Stomach (tissue), 9 donors: ENCODE results near the gene PRRG2. TPM values are rescaled to one million over a fixed set of nuclear protein-coding genes. Genes with fewer than 3 reads are reported as not detected.

Source experiments
- DNase-seq, 2 donors: peaks; one replicate each; pipeline versions ENCODE4 v3.0.0 to v3.0.0-alpha.2; 2013 to 2019
- H3K27ac ChIP-seq, 5 donors: fragments of 200-600 bp in 4 of 5; sonication (generic) in 4 of 5; one replicate each; pipeline ENCODE4 v1.5.1; 2013 to 2019; ENCODE audit warnings: mild to moderate bottlenecking in 1 of 5, moderate library complexity in 1 of 5
- H3K27me3 ChIP-seq, 3 donors: fragments of 200-600 bp; sonication (generic); one replicate each; pipeline ENCODE4 v1.5.1; 2017 to 2019; ENCODE audit warnings: mixed run types in 1 of 3
- H3K36me3 ChIP-seq, 4 donors: fragments of 200-600 bp; sonication (generic); 1 replicate in 3 of 4; 2 replicates in 1 of 4; pipeline ENCODE4 v1.5.1; 2016 to 2019
- H3K4me1 ChIP-seq, 4 donors: fragments of 200-600 bp; sonication (generic); one replicate each; pipeline ENCODE4 v1.5.1; 2016 to 2019
- H3K4me3 ChIP-seq, 4 donors: fragments of 200-600 bp; sonication (generic) in 3 of 4; one replicate each; pipeline ENCODE4 v1.5.1; 2016 to 2019; ENCODE audit warnings: mild to moderate bottlenecking in 1 of 4
- H3K9me3 ChIP-seq, 4 donors: fragments of 200-600 bp; sonication (generic); one replicate each; pipeline ENCODE4 v1.5.1; 2016 to 2019
- CTCF ChIP-seq, 7 experiments: fragments of 450-650 bp in 4 of 7; fragments of 200-600 bp in 3 of 7; sonication (generic) in 3 of 7; IDR thresholded peaks; one replicate each; pipeline ENCODE4 v1.5.1; 2016 to 2019; ENCODE audit warnings: antibody characterized with exemption in 7 of 7, control low read depth in 2 of 7, mild to moderate bottlenecking in 1 of 7
- EP300 ChIP-seq: sonication (generic); formaldehyde crosslinking; IDR thresholded peaks from one replicate; pipeline ENCODE4 v1.6.1; 2017; ENCODE audit warnings: antibody characterized with exemption
- POLR2A ChIP-seq, 4 donors: fragments of 450-650 bp; IDR thresholded peaks; one replicate each; pipeline ENCODE4 v1.6.1; 2016; ENCODE audit warnings: antibody characterized with exemption in 4 of 4, control low read depth in 2 of 4, mild to moderate bottlenecking in 1 of 4, moderate library complexity in 1 of 4
- POLR2AphosphoS5 ChIP-seq, 3 donors: sonication (generic); formaldehyde crosslinking; IDR thresholded peaks; one replicate each; pipeline ENCODE4 v1.6.1; 2016; ENCODE audit warnings: antibody characterized with exemption in 3 of 3
- whole genome bisulfite sequencing, 5 donors: extraction: QIAGEN DNeasy Blood & Tissue Kit in 3 of 5; methylation state at CpG; one replicate each; pipeline versions ENCODE4 v1.1.5 to v1.1.7; 2013 to 2018; 5-methylcytosine and 5-hydroxymethylcytosine counted together
- intact Hi-C: fragments of 100-400 bp; cut with DNase I; formaldehyde crosslinking; loops from one replicate; pipeline ENCODE4 v1.15.1; 2023; ENCODE audit warnings: low total_unique reads
- polyA plus RNA-seq, 3 donors: library from polyadenylated mRNA; stranded (reverse); fragments of 200-250 nt; gene quantifications; one replicate each; pipeline ENCODE4 v1.2.3, GENCODE V29; 2013
- total RNA-seq, 5 donors: library from RNA; depleted of rRNA; stranded (reverse); fragments of >200 nt; gene quantifications; one replicate each; pipeline versions ENCODE4 v1.1.0 to v1.2.3, GENCODE V29; 2014 to 2016
- donor health status: healthy with polysubstance abuse.
- donor health status: Bipolar disorder and iron deficiency.
- donor health status: healthy.

Gene PRRG2
- total and polyA plus RNA-seq, 8 donors = 5.9 to 14.7 (median 9.5) TPM; not detected in 2

DNA sequence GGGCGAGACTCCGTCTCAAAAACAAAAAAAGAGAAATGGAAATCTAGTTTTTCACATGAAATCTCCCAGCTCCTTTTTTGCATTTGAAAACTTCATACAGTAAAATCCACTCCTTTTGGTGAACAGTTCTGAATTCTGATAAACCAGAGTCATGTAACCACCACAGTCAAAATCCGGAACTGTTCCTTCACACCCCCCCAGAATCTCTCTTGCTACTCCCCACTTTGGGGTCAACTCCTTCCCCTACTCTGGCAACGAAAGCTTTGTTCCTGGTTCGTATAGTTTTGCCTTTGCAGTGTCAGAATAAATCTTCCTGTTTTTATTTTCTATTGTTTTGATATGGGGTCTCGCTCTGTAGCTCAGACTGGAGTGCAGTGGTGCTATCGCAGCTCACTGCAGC is 29.6 kb upstream of the PRRG2 start:
- 89 to 92% (median 91%) methylated on average over 7 of the region's 7 CpGs for WGBS, 5 donors
- no peak for DNase-seq
- peaks cover 3 to 23% (median 14%) of the 10 kb centered on the region in 4 donors for H3K36me3 ChIP-seq
- peak overlapping the region in 3 of 5 donors; percentile 31 to 86 (median 41) for H3K27ac ChIP-seq
- TF ChIP-seq POLR2A (IDR thresholded peaks at IDR 0.05) = no peak
- no peak for TF ChIP-seq POLR2AphosphoS5 (IDR thresholded peaks at IDR 0.05)
- TF ChIP-seq EP300 = no peak
- TF ChIP-seq CTCF (IDR thresholded peaks at IDR 0.05) = no peak
- no peak overlapping the region for H3K4me3 ChIP-seq
- no peaks in the 10 kb centered on the region for H3K27me3 ChIP-seq
- H3K4me1 ChIP-seq = peaks cover 29 to 55% (median 47%) of the 10 kb centered on the region in 4 donors
- H3K9me3 ChIP-seq = no peaks in the 10 kb centered on the region
- intact Hi-C loops = no loop called here

GRCh38 chr19:49552749-49553148 is 28.4 kb upstream of the PRRG2 start:
- H3K4me3 ChIP-seq = no peak overlapping the region
- intact Hi-C loops = no loop called here
- no peaks in the 10 kb centered on the region for H3K9me3 ChIP-seq
- DNase-seq = no peak
- peak overlapping the region; percentile 74 to 86 (median 80) for H3K27ac ChIP-seq
- 77 to 86% (median 81%) methylated on average over 11 of the region's 11 CpGs for WGBS, 5 donors
- TF ChIP-seq EP300 (no peak), POLR2AphosphoS5 (IDR thresholded peaks at IDR 0.05) (peak in 1 of 3 donors; percentile 23)
- H3K4me1 ChIP-seq = peaks cover 27 to 55% (median 47%) of the 10 kb centered on the region in 4 donors
- no peaks in the 10 kb centered on the region for H3K27me3 ChIP-seq
- peaks cover 15 to 35% (median 26%) of the 10 kb centered on the region in 4 donors for H3K36me3 ChIP-seq

- 25 to 44% (median 36%) methylated on average over 10 of the region's 10 CpGs for WGBS, 5 donors
- H3K27ac ChIP-seq = peak overlapping the region; percentile 74 to 86 (median 80)
- no peaks in the 10 kb centered on the region for H3K27me3 ChIP-seq
- peak; percentile 77 to 86 for DNase-seq
- intact Hi-C loops = no loop called here
- peaks cover 19 to 44% (median 35%) of the 10 kb centered on the region in 4 donors for H3K36me3 ChIP-seq
- H3K4me1 ChIP-seq = peaks cover 27 to 55% (median 47%) of the 10 kb centered on the region in 4 donors
- TF ChIP-seq POLR2AphosphoS5 (IDR thresholded peaks at IDR 0.05) (peak in 2 of 3 donors; percentile 34 to 69), POLR2A (IDR thresholded peaks at IDR 0.05) (no peak)
- H3K4me3 ChIP-seq = no peak overlapping the region
- H3K9me3 ChIP-seq = no peaks in the 10 kb centered on the region
These were observed 27.5 kb upstream of the PRRG2 start for GRCh38 chr19:49553451-49554271.

DNA sequence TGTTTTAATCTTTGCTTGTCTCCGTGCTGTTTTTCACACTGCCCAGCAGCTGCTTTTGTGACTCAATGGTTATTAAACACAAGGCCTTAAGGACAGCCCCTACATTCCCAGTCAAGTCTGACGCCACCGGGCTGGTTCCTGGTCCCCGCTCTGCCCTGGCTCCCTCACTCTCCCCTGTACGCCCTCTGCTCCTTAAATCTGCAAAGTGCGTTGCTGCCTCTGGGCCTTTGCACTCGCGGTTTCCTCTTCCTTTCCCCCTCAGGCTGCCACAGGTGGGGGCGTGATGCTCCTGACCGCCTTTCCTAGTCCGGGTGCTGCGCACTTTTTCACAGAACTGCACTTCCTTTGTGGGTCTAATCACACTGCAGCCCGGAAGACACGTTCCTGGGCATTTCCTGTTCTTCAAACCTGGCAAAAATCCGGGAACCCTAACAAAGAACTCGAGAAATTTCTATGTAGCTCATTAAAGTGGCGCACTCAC is 26.4 kb upstream of the PRRG2 start:
- H3K27me3 ChIP-seq = no peaks in the 10 kb centered on the region
- no peak for TF ChIP-seq POLR2A (IDR thresholded peaks at IDR 0.05)
- TF ChIP-seq POLR2AphosphoS5 (IDR thresholded peaks at IDR 0.05) = no peak
- no peak for TF ChIP-seq EP300
- TF ChIP-seq CTCF (IDR thresholded peaks at IDR 0.05) = no peak
- WGBS, 5 donors = 49 to 67% (median 63%) methylated on average over 17 of the region's 17 CpGs
- H3K9me3 ChIP-seq = no peaks in the 10 kb centered on the region
- H3K4me1 ChIP-seq = peaks cover 27 to 56% (median 47%) of the 10 kb centered on the region in 4 donors
- H3K27ac ChIP-seq = peak overlapping the region; percentile 74 to 86 (median 80)
- peak in 1 of 2 donors; percentile 65 for DNase-seq
- no peak overlapping the region for H3K4me3 ChIP-seq
- H3K36me3 ChIP-seq = peaks cover 30 to 55% (median 46%) of the 10 kb centered on the region in 4 donors
- intact Hi-C loops = no loop called here

GRCh38 chr19:49555600-49556411 is 25.3 kb upstream of the PRRG2 start:
- TF ChIP-seq POLR2A (IDR thresholded peaks at IDR 0.05) (no peak), EP300 (no peak), POLR2AphosphoS5 (IDR thresholded peaks at IDR 0.05) (no peak), CTCF (IDR thresholded peaks at IDR 0.05) (no peak)
- intact Hi-C loops = no loop called here
- Histone ChIP-seq H3K27ac (peak overlapping the region; percentile 15 to 86 (median 79)), H3K4me3 (peak overlapping the region in 2 of 4 donors; percentile 19 to 21), H3K4me1 (peaks cover 32 to 67% (median 53%) of the 10 kb centered on the region in 4 donors), H3K27me3 (no peaks in the 10 kb centered on the region), H3K36me3 (peaks cover 35 to 64% (median 54%) of the 10 kb centered on the region in 4 donors), H3K9me3 (no peaks in the 10 kb centered on the region)
- DNase-seq = peak; percentile 54 to 94
- WGBS, 5 donors = 67 to 86% (median 73%) methylated on average over 44 to 52 of the region's 53 CpGs
